NCI-H1436 (cell line): ENCODE data around the gene SLC26A11.
"Not testable (repeated sequence)": the region's sequence is repeated elsewhere in the genome, so short reads cannot be mapped to it uniquely, and the experiment has no call there.

Experiments used
- DNase-seq: peaks from one replicate; lab custom pipeline; 2025; lab: John Stamatoyannopoulos, UW

The SLC26A11 gene

GRCh38 chr17:80244871-80245509 is 24.8 kb downstream of the SLC26A11 start:
- no peak for DNase-seq

GRCh38 chr17:80245566-80246265 is 25.5 kb downstream of the SLC26A11 start:
- no peak for DNase-seq

- no peak for DNase-seq
Measured at GRCh38 chr17:80246266-80246681, 26.0 kb downstream of the SLC26A11 start.

- DNase-seq = no peak
Measured at GRCh38 chr17:80246726-80247125, 26.5 kb downstream of the SLC26A11 start.

GRCh38 chr17:80247561-80247960 is 27.3 kb downstream of the SLC26A11 start:
- DNase-seq = no peak

GRCh38 chr17:80248001-80248893 is 28.0 kb downstream of the SLC26A11 start:
- no peak for DNase-seq

- no peak for DNase-seq
Measured at GRCh38 chr17:80248894-80249710, 28.9 kb downstream of the SLC26A11 start.

GRCh38 chr17:80251966-80252365 is 31.7 kb downstream of the SLC26A11 start:
- no peak for DNase-seq

- peak; percentile 81 for DNase-seq
Measured at GRCh38 chr17:80252871-80253270, 32.6 kb downstream of the SLC26A11 start.

GRCh38 chr17:80253631-80254395 is 33.6 kb downstream of the SLC26A11 start:
- DNase-seq = no peak

- DNase-seq = peak; percentile 39
Measured at GRCh38 chr17:80254396-80255251, 34.4 kb downstream of the SLC26A11 start.

GRCh38 chr17:80256034-80256350 is 35.8 kb downstream of the SLC26A11 start:
- no peak for DNase-seq

- no peak for DNase-seq
Measured at GRCh38 chr17:80257716-80258213, 37.5 kb downstream of the SLC26A11 start.

- DNase-seq = not testable (repeated sequence)
Measured at GRCh38 chr17:80258296-80258695, 38.1 kb downstream of the SLC26A11 start.

- no peak for DNase-seq
Measured at GRCh38 chr17:80259457-80260068, 39.3 kb downstream of the SLC26A11 start.

- peak; percentile 49 for DNase-seq
Measured at GRCh38 chr17:80260069-80260535, 39.9 kb downstream of the SLC26A11 start.

- DNase-seq = peak; percentile 61
Measured at GRCh38 chr17:80260791-80261158, 40.5 kb downstream of the SLC26A11 start, which contains the start of gene RNF213. Gene RNF213, plus strand, starts transcription at chr17:80260852. Its CDS starts 2,830 bp downstream, at chr17:80263682.

- DNase-seq = peak; percentile 56
Measured at GRCh38 chr17:80261159-80261894, 41.1 kb downstream of the SLC26A11 start.

- DNase-seq = no peak
Measured at GRCh38 chr17:80261895-80262279, 41.7 kb downstream of the SLC26A11 start.
